GM04504 (cell line): ENCODE measurements around the gene FAXDC2.

ENCODE experiments used
- DNase-seq: peaks from one replicate; pipeline ENCODE4 v3.0.0-alpha.2; 2012; ENCODE audit warnings: low read depth

The FAXDC2 gene

DNA sequence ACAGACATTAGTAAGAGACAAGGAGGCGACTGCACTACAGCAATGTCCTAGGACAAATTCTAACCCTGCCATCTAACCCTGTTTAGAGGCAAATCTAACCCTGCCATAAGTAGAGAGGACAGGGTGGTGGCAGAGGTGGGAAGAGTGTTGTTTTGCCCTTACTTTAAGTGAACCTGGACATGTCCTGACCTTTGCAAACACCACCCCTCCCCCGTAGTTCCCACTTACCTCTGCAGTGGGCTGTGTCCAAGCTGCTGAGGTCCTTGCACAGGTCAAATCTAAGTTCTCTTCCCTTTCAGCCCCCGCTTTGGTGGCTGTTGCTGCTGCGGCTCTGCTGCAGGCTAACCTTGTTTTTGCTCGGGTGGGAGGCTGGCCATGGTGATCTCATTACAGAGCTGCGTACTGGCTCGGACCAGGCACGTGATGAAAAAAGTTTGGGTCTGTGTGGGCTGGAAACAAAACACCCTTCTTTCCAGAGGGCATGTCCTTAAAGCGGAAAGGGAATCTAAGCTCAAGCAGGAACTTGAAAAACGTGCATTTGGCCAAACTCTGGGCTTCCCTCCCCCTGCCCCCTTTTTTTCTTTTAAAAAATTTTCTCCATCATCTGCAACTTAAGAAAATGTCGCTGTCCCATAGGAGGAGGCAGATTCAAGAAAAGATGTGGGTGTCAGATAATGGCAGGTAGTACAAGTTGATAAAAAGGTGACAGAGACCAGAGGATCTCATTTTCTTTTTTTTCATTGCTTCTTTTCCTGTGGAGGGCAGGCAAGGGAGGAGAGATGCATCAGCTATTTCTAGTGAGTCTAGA, at the start of gene FAXDC2:
Gene FAXDC2, minus strand, starts transcription at position 349 of the 808 bp plus-strand sequence. CDS start 12,425 bp downstream, outside the sequence.
- peak; percentile 44 for DNase-seq

- DNase-seq, result no peak
Measured at GRCh38 chr5:154900066-154900465, 49.7 kb upstream of the FAXDC2 start.

DNA sequence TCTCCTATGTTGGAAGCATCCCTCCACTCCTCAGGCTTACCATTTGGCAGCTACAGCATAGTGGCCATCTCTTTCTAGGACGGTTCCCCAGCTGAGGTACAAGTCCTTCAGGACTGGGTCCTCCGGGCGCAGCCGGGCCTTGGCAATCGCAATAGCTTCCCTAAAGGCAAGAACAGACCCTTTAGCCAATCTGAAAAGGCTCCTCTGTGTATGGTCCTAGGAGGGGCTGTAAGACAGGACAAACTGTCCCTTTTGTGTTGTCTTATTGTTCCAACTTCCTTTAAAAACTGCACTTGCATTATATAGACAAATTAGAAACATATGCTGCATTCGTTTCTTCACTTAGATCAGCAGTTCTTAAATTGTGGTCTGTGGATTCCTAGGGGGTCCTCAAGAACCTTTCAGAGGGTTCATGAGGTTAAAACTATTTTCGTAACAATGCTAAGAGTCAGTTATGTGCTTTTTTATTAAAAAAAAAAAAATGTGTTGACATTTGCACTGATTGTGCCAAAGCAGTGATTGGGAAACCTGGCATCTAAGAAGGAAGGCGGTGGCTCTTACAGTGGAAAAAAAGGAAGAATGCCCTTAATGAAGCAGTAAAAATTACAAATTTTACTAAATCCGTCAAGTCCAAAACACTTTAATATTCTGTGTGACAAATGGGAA, 48.9 kb upstream of the FAXDC2 start:
- no peak for DNase-seq

DNA sequence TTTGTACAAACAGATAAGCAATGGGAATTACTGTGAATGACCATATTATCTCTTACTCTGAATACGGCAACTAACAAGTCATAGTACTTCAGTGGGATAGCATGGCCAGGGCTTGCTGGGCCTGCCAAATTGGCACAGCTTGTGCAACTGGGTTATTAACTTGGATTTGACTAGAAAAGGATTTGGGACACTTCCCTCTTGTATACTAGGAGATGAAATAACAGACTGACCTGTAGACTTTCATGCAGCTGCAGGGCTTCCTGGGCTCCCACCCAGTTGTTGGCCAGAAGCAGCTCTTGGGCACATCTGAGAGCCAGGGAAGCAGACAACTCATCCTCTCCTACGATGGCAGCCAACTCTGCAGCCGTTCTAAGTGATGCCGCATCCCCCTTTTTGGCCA, 47.8 kb upstream of the FAXDC2 start:
- DNase-seq, result no peak

GRCh38 chr5:154896562-154897165, 46.3 kb upstream of the FAXDC2 start:
- DNase-seq, result no peak

DNA sequence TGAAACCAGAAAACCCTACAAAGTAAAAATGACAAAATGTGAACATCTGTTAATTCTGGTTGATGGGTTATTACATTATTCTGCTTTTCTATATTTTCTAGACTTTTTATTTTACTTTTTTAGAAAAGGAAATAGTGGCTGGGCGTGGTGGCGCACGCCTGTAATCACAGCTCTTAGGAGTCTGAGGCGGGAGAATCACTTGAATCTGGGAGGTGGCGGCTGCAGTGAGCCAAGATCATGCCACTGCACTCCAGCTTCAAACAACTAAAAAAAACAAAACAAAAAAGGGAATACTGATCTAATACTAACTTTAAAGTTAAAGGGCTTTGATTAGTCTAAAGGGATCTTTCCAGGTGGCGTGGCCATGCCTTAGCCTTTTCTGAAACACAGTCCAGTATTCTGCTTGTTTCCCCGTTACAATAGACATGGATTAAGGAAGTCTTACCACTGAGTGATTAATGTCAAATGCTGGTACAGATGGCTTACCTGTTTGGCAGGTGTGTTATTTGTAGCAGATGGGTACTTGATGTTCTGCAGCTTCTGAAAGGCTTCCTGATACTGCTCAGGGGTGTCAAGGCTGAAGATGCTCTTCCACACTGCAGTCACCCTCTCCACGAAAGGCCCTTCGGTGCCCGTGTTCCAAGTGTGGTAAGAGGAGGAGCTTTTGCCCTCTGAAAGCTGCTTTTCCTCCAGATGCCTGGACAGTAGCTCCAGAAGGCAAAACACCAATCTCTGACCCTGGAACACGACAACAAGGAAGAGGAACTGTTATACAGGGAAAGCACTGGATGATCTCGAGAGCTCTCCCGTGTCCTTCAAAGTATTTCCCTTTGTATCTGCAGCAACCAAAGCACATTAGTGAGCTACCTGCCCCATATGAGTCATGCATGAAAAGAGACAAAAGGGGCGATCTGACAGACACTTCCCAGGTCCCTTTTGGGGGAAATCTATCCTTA, 45.5 kb upstream of the FAXDC2 start:
- DNase-seq, result no peak

DNA sequence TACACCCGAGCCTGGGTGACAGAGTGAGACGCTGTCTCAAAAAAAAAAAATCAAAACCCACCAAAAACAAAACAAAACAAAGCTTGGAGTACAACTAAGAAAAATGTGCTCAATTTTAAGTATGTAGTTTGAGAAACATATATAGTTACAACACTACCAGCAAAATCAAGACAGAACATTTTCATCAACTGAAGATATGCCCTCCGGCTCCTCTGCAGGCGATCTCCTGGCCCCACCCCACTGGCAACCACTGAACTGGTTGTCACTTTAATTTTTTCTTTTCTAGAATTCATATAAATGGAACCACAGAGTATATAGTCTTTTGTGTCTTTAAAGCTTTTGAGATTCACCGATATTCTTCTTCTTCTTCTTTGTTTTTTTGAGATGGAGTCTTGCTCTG, 43.0 kb upstream of the FAXDC2 start:
- no peak for DNase-seq

DNA sequence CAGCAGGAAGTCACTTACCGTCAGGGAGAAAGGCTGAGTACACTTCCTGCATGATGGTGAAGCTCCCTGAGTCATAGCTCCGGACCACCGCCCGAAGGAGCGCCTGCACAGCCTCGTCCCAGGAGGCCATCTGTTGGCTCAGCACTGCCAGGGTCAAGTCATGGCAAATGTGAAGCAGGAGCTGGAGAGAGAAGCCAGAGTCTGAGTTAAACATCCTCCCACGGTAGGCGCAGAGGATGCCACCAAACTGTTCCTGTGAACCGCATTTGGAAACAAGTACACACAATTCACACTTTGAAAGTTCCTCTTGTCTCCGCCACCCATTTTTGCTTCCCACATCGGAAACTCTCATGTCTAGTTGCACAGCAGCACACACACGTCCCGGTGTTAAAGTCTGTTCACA, 42.0 kb upstream of the FAXDC2 start:
- DNase-seq, result no peak

- no peak for DNase-seq
Measured at GRCh38 chr5:154885439-154885838, 35.0 kb upstream of the FAXDC2 start.

DNA sequence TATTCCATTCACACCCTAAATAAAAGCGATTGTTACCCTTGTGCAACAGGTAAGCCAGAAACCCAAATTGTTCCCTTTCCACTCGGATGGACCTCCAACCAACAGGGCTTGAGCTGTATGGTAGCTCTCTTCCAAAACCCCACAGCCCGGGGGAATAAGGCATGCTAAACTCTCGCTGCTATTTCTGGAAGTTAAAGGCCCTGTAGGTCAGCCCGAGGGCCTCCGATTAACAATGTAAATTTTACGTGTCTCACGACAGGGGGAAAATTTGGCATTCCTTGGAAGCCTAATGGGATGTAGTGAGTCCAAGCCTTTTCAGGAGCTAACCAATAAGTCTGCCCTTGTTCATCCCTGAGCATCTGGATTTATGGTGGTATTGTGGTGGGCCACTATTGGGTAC, 34.0 kb upstream of the FAXDC2 start:
- no peak for DNase-seq

DNA sequence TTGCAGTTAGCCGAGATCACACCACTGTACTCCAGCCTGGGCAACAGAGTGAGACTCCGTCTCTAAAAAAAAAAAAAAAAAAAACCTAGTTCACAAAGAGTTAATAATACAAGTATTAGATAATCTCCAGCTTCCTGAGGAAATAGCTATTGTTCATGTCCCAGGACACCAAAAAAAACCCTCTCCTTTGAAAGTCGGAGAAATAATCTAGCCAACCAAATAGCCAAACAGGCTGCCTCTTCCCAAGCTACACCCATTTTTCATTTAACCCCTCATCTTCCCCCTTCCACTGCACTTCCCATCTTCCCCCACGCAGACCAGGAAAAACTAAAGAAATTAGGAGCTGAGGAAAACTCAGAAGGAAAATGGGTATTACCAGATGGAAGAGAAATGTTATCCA, 31.6 kb upstream of the FAXDC2 start:
- no peak for DNase-seq

GRCh38 chr5:154878642-154879335, 28.4 kb upstream of the FAXDC2 start:
- no peak for DNase-seq

- no peak for DNase-seq
Measured at GRCh38 chr5:154873791-154874331, 23.5 kb upstream of the FAXDC2 start.

DNA sequence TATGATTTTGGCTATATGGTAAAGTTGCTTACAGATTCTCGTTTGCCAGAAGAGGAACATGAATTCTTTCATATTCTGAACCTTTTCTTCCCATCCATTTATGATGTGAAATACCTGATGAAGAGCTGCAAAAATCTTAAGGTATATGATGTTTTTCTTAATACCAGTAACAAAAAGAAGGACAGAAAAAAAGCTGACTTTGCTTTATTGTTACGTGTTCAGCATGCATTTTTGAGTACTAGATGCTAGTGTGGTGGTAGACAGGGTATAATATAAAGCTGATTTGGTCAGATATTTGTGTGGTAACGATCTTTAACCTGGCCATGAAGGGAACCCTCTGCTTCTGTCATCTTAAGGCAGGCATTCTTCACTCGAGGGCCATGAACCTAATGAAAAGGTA, 21.3 kb upstream of the FAXDC2 start:
- DNase-seq, result no peak

GRCh38 chr5:154868702-154869101, 18.3 kb upstream of the FAXDC2 start:
- no peak for DNase-seq

DNA sequence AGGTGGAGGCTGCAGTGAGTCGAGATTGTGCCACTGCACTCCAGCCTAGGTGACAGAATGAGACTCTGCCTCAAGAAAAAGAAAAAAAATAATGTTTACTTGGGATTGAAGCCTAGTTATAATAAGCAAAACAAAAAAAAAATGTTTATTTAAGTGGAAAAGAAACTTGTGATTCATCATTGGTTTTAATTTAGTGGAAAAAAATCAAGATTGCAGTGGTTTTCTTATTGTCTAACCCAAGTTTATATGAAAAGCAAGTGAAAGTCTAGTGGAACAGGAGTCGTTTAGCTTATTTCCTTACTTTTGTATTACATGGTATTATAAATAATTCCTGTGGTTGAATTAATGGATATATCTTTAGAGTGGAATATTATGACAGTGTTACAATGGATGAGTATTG, 16.4 kb upstream of the FAXDC2 start:
- DNase-seq, result no peak

- no peak for DNase-seq
Measured at GRCh38 chr5:154865466-154866184, 15.2 kb upstream of the FAXDC2 start.

DNA sequence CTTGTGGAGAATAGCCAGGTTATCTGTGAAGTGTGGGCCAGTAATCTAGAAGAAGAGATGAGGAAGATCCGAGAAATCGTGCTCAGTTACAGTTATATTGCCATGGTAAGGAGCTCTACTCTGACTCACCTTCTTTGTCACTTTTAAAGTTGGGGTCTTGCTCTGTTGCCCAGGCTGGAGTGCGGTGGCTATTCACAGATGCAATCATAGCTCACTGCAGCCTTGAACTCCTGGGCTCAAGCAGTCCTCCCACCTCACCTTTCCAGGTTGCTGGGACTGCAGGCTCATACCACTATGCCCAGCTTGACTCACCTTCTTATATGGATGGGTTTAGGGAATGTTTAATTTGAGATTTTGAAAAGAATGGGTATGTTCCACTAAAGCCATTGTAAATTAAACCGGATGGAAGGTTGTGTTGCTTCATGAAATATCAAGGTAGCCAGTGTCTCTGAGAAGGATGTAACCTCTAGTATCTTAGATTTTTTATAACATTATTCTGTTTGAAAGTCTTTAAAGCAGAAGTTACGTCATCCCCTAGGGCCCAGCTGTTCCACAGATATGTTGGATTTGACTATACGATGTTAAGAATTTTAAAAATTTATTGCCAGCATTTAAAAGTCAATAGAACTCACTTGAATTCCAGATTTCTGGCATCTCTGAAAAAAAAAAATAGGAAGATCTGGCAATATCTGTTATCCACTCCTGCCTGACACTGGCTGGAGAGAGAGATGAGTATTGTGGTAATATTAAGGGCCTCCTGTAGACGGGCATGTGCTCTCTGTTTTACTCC, 13.1 kb upstream of the FAXDC2 start:
- no peak for DNase-seq

DNA sequence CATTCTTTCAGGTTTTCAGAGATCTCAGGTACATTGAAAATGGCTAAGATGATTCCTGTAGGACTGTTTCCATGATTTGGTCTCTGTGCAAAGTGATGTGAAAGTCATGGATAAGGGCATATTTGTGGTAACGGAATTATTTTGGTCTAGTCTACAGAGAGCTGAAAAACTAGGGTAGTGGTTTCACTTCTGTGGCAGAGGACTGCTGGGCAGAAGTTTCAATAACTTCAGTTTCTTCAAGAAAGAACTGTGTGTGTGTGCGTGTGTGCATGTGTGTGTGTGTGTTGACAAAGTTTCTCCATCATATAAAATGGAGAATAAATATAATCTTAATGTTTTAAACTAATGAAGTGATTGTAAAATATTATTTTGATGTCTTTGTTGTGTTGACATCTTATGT, 12.4 kb upstream of the FAXDC2 start:
- DNase-seq, result no peak

- DNase-seq, result no peak
Measured at GRCh38 chr5:154861946-154862345, 11.5 kb upstream of the FAXDC2 start.
